MCF 10A (cell line): ENCODE results near the gene CCDC88C. TPM values are rescaled to one million over a fixed set of nuclear protein-coding genes. Genes with fewer than 3 reads are reported as not detected.

ENCODE experiments used
- BruUV-seq: library from RNA; stranded (reverse); fragments of 400-500 nt; replicated peaks from 2 replicates; lab custom pipeline; 2021; lab: Mats Ljungman, UMichigan
- CTCF ChIA-PET: fragments of 300-600 bp; sonication (Branson Sonifier 250); formaldehyde crosslinking; extraction: SDS; loops from one replicate; lab custom pipeline; 2021; ENCODE audit warnings: antibody characterized with exemption, inconsistent platforms; lab: Yijun Ruan, JAX
- POLR2A ChIA-PET: fragments of 300-600, 350-650 bp; sonication (Branson Sonifier 250); formaldehyde crosslinking; extraction: SDS; loops from one replicate; lab custom pipeline; 2020; ENCODE audit warnings: antibody characterized with exemption, inconsistent platforms; lab: Yijun Ruan, JAX
- DNase-seq: peaks from one replicate; pipeline ENCODE4 v3.0.0-alpha.2; 2018; ENCODE audit not compliant: unreplicated experiment
- H3K27ac Mint-ChIP-seq: one replicate; pipeline ENCODE4 v1.8.0; 2022; ENCODE audit warnings: mild to moderate bottlenecking, low read depth, mixed read lengths; ENCODE audit not compliant: unreplicated experiment
- H3K27me3 Mint-ChIP-seq: one replicate; pipeline ENCODE4 v1.8.0; 2022; ENCODE audit warnings: mixed read lengths; ENCODE audit not compliant: insufficient read depth, unreplicated experiment
- H3K36me3 Mint-ChIP-seq: one replicate; pipeline ENCODE4 v1.8.0; 2022; ENCODE audit warnings: mild to moderate bottlenecking, moderate library complexity, mixed read lengths; ENCODE audit not compliant: insufficient read depth, unreplicated experiment
- H3K4me1 Mint-ChIP-seq: one replicate; pipeline ENCODE4 v1.8.0; 2022; ENCODE audit warnings: mixed read lengths; ENCODE audit not compliant: insufficient read depth, unreplicated experiment
- H3K4me3 Mint-ChIP-seq: one replicate; pipeline ENCODE4 v1.8.0; 2022; ENCODE audit warnings: mild to moderate bottlenecking, moderate library complexity, mixed read lengths; ENCODE audit not compliant: unreplicated experiment
- H3K9me3 Mint-ChIP-seq: one replicate; pipeline ENCODE4 v1.8.0; 2022; ENCODE audit warnings: mixed read lengths; ENCODE audit not compliant: unreplicated experiment
- intact Hi-C: fragments of 100-400 bp; cut with micrococcal nuclease; formaldehyde crosslinking; loops from 2 replicates; pipeline ENCODE4 v1.14.1; 2022
- total RNA-seq: library from RNA; stranded (reverse); gene quantifications from 2 replicates; pipeline ENCODE4 v1.2.3, GENCODE V29; 2022
- TF ChIP-seq, protein P1 (sequence below): fragments of 200-600 bp; IDR thresholded peaks from one replicate; pipeline ENCODE4 v1.8.0; 2022; ENCODE audit warnings: antibody characterized with exemption, mild to moderate bottlenecking; ENCODE audit not compliant: unreplicated experiment

The CCDC88C gene
- total RNA-seq, 1 experiment from 2014 or later, result 19.7 TPM

DNA sequence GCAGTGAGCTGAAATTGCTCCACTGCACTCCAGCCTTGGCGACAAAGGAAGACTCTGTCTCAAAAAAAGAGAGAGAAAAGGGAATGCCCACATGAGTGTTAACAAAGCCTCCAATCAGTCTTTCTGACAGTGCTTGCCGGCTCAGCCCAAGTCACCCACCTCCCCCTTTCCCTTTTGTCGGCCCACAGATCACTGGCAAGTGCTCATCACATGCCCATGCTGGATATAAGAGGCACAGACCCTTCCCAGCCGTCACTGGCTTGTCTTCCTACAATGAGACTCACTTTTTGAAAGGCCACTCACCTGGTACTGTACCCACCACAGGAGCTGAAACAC is 70.8 kb downstream of the CCDC88C start:
- no peaks in the 10 kb centered on the region for H3K9me3 Mint-ChIP-seq
- ChIA-PET POLR2A (no interaction called here), CTCF (interaction anchor here (0.8 to 1.2 kb wide), 2 partner anchors 23 to 174 kb away, joined by 3 read pairs; no protein-coding TSS in a partner anchor)
- H3K4me3 Mint-ChIP-seq, result no peak overlapping the region
- no TSS peak for BruUV-seq
- intact Hi-C loops, result no loop called here
- H3K36me3 Mint-ChIP-seq, result peaks cover 7% of the 10 kb centered on the region
- H3K27me3 Mint-ChIP-seq, result no peaks in the 10 kb centered on the region
- TF ChIP-seq, protein P1, sequence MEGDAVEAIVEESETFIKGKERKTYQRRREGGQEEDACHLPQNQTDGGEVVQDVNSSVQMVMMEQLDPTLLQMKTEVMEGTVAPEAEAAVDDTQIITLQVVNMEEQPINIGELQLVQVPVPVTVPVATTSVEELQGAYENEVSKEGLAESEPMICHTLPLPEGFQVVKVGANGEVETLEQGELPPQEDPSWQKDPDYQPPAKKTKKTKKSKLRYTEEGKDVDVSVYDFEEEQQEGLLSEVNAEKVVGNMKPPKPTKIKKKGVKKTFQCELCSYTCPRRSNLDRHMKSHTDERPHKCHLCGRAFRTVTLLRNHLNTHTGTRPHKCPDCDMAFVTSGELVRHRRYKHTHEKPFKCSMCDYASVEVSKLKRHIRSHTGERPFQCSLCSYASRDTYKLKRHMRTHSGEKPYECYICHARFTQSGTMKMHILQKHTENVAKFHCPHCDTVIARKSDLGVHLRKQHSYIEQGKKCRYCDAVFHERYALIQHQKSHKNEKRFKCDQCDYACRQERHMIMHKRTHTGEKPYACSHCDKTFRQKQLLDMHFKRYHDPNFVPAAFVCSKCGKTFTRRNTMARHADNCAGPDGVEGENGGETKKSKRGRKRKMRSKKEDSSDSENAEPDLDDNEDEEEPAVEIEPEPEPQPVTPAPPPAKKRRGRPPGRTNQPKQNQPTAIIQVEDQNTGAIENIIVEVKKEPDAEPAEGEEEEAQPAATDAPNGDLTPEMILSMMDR, result no peak
- no peaks in the 10 kb centered on the region for H3K4me1 Mint-ChIP-seq
- DNase-seq, result no peak
- no peak overlapping the region for H3K27ac Mint-ChIP-seq

DNA sequence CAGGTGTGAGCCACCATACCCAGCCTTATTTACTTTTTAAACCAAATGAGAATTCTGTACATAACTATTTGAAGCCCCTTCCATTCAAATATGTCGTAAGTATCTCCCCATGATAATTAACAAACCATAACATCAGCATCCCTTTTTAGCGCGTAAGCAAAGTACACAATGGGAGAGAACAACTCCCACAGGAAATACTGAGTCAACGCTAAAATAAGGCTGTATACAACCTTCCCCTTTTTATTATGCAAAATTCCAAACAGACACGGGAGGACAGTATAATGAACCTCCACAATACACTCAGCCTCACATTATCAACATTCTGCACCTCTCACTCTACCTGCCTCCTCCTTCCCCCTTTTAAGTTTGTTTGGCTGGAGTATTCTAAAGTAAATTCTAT is 73.5 kb downstream of the CCDC88C start:
- Mint-ChIP-seq H3K4me1 (no peaks in the 10 kb centered on the region), H3K4me3 (no peak overlapping the region), H3K27ac (no peak overlapping the region), H3K9me3 (no peaks in the 10 kb centered on the region), H3K27me3 (no peaks in the 10 kb centered on the region), H3K36me3 (peaks cover 13% of the 10 kb centered on the region)
- DNase-seq, result no peak
- ChIA-PET CTCF (interaction anchor here (0.6 to 3.9 kb wide), 3 partner anchors 20 to 584 kb away, joined by 3 to 16 read pairs (median 3); no protein-coding TSS in a partner anchor), POLR2A (interaction anchor here (0.7 kb wide), 1 partner anchor 786 kb away, joined by 3 read pairs; no protein-coding TSS in a partner anchor)
- intact Hi-C loops, result no loop called here
- BruUV-seq, result no TSS peak
- TF ChIP-seq, protein P1, result no peak

DNA sequence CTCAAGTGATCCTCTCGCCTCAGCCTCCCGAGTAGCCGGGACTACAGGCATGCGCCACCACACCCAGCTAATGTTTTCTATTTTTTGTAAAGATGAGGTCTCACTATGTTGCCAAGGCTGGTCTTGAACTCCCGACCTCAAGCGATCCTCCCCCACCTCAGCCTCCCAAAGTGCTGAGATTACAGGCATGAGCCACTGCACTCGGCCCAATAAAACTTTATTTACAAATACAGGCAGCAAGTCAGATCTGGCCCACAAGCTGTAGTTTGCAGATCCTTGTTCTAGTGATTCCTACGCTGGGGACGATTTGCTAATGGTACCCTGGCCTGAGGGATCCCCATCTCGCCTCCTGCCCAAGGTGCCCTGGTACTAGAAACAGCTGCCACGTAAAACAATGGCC is 74.6 kb downstream of the CCDC88C start:
- Mint-ChIP-seq H3K4me3 (no peak overlapping the region), H3K27ac (no peak overlapping the region)
- intact Hi-C loops, result no loop called here

DNA sequence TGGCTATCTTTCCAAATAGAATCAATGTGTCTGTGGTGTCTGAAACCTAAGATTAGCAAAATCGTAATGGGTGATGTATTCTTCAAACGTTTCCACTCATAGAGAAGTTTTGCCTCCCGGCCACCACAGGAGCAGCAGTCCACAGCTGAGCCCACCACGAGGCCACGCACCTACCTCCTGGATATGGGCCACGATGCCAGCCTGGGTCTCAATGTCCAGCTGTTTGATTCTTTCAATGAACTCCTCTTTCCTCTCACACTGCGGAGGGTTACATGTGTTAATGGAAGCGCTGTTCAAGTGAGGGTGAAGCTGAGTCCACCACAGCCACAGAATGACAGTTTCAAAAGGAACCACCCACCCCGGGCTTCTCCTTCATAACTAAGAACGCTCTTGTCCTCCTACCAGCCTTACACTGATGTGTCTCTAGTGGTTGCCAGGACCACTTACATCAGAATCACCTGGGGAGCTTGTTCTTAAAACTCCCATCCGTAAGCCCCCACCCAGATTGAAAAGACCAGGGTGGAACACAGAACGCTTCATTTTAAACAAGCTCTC is 75.3 kb downstream of the CCDC88C start:
- H3K9me3 Mint-ChIP-seq, result no peaks in the 10 kb centered on the region
- H3K4me1 Mint-ChIP-seq, result no peaks in the 10 kb centered on the region
- TF ChIP-seq, protein P1, result no peak
- intact Hi-C loops, result no loop called here
- no peaks in the 10 kb centered on the region for H3K27me3 Mint-ChIP-seq
- H3K4me3 Mint-ChIP-seq, result no peak overlapping the region
- no TSS peak for BruUV-seq
- no peak overlapping the region for H3K27ac Mint-ChIP-seq
- DNase-seq, result no peak
- ChIA-PET POLR2A (interaction anchor here (0.5 to 1.6 kb wide), 3 partner anchors 11 to 496 kb away, joined by 3 to 4 read pairs (median 3); no protein-coding TSS in a partner anchor), CTCF (interaction anchor here (0.6 to 3.9 kb wide), 5 partner anchors 18 to 404 kb away, joined by 3 to 16 read pairs (median 3); no protein-coding TSS in a partner anchor)
- H3K36me3 Mint-ChIP-seq, result peaks cover 14% of the 10 kb centered on the region

More for the DNA sequence above, 74.6 kb downstream of the CCDC88C start:
- DNase-seq, result no peak
- ChIA-PET POLR2A (no interaction called here), CTCF (interaction anchor here (0.6 to 3.9 kb wide), 4 partner anchors 19 to 76 kb away, joined by 3 to 16 read pairs (median 9); no protein-coding TSS in a partner anchor)
- no TSS peak for BruUV-seq
- H3K9me3 Mint-ChIP-seq, result no peaks in the 10 kb centered on the region
- peaks cover 14% of the 10 kb centered on the region for H3K36me3 Mint-ChIP-seq
- H3K4me1 Mint-ChIP-seq, result no peaks in the 10 kb centered on the region
- no peaks in the 10 kb centered on the region for H3K27me3 Mint-ChIP-seq
- TF ChIP-seq, protein P1, result no peak
